ENCODE results near the gene RHOF. TPM values are rescaled to one million over a fixed set of nuclear protein-coding genes. Genes with fewer than 3 reads are reported as not detected.

The RHOF gene
- total RNA-seq, 1 donor from 2014 or later = 16.5 TPM

DNA sequence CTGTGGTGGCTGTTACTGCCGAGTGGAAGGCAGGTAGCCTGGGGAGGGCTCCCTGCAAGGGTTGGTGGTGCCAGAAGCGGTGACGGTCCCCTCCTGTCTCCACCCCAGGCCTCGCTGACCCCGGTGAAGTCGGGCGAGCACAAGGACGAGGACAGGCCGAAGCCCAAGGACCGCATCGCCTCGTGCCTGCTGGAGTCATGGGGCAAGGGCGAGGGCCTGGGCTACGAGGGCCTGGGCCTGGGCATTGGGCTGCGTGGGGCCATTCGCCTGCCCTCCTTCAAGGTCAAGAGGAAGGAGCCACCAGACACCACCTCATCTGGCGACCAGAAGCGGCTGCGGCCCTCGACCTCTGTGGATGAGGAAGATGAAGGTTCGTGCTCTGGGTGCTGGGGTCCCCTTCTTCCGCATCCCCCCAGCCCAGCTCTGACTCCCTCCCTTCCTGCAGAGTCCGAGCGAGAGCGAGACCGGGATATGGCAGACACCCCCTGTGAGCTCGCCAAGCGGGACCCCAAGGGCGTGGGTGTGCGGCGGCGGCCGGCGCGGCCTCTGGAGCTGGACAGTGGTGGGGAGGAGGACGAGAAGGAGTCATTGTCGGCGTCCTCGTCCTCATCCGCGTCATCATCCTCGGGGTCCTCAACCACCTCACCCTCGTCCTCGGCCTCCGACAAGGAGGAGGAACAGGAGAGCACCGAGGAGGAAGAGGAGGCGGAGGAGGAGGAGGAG lies 23.6 kb upstream of the RHOF start:
- intact Hi-C loops (cut with DNase I) = no loop called here
- H3K27ac ChIP-seq = no peak overlapping the region
- TF ChIP-seq POLR2A (IDR thresholded peaks at IDR 0.05) = no peak
- TF ChIP-seq, protein P1, sequence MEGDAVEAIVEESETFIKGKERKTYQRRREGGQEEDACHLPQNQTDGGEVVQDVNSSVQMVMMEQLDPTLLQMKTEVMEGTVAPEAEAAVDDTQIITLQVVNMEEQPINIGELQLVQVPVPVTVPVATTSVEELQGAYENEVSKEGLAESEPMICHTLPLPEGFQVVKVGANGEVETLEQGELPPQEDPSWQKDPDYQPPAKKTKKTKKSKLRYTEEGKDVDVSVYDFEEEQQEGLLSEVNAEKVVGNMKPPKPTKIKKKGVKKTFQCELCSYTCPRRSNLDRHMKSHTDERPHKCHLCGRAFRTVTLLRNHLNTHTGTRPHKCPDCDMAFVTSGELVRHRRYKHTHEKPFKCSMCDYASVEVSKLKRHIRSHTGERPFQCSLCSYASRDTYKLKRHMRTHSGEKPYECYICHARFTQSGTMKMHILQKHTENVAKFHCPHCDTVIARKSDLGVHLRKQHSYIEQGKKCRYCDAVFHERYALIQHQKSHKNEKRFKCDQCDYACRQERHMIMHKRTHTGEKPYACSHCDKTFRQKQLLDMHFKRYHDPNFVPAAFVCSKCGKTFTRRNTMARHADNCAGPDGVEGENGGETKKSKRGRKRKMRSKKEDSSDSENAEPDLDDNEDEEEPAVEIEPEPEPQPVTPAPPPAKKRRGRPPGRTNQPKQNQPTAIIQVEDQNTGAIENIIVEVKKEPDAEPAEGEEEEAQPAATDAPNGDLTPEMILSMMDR (IDR thresholded peaks at IDR 0.05) = no peak
- no peak for TF ChIP-seq POLR2AphosphoS5 (IDR thresholded peaks at IDR 0.05; ENCODE audit: insufficient read depth in 1 of 2, low read depth in 1 of 2)
- H3K9me3 ChIP-seq = no peaks in the 10 kb centered on the region
- no peaks in the 10 kb centered on the region for H3K27me3 ChIP-seq
- peaks cover 0 to 77% of the 10 kb centered on the region in 2 donors for H3K36me3 ChIP-seq
- H3K4me1 ChIP-seq = peaks cover 18% of the 10 kb centered on the region
- no peak overlapping the region for H3K4me3 ChIP-seq
- DNase-seq (ENCODE audit: extremely low spot score in 2 of 2) = no peak

DNA sequence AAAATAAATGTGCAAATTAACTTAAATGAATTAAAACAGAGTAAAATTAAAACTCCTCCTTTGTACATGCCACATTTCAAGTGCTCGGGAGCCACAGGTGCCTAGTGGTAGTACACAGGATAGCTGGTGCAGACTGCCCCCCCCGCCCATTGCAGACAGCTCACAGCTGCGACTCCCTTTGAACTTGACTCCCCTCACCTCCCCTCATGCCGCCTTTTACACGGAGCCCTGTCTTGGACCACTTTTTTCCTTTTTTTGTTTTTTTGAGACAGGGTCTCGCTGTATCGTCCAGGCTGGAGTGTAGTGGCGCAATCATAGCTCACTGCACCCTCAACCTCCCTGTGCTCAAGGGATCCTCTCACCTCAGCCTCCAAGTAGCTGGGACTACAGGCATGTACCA lies 21.8 kb upstream of the RHOF start:
- intact Hi-C loops (cut with DNase I) = no loop called here
- H3K9me3 ChIP-seq = no peaks in the 10 kb centered on the region
- TF ChIP-seq POLR2AphosphoS5 (IDR thresholded peaks at IDR 0.05; ENCODE audit: insufficient read depth in 1 of 2, low read depth in 1 of 2) = no peak
- no peak for TF ChIP-seq POLR2A (IDR thresholded peaks at IDR 0.05)
- TF ChIP-seq, protein P1 (IDR thresholded peaks at IDR 0.05) = no peak
- H3K27me3 ChIP-seq = no peaks in the 10 kb centered on the region
- H3K4me3 ChIP-seq = no peak overlapping the region
- H3K36me3 ChIP-seq = peaks cover 0 to 69% of the 10 kb centered on the region in 2 donors
- no peak for DNase-seq (ENCODE audit: extremely low spot score in 2 of 2)
- peaks cover 35% of the 10 kb centered on the region for H3K4me1 ChIP-seq
- no peak overlapping the region for H3K27ac ChIP-seq

DNA sequence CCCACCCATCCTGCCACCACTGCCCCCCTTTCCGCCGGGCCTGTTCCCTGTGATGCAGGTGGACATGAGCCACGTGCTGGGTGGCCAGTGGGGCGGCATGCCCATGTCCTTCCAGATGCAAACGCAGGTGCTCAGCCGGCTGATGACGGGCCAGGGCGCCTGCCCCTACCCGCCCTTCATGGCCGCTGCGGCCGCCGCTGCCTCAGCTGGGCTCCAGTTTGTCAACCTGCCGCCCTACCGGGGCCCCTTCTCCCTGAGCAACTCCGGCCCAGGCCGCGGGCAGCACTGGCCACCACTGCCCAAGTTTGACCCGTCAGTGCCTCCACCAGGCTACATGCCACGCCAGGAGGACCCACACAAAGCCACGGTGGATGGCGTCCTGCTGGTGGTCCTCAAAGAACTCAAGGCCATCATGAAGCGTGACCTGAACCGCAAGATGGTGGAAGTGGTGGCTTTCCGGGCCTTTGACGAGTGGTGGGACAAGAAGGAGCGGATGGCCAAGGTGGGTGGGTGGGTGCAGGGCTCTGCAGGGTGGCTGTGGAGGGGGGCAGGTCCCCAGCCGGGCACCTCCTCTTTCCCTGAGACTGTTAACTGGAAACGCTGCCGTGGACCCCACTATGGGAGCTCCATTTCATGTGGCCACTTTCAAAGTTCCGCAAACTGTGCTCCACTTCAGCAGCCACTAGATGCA lies 21.1 kb upstream of the RHOF start:
- intact Hi-C loops (cut with DNase I) = no loop called here
- H3K36me3 ChIP-seq = peaks cover 0 to 69% of the 10 kb centered on the region in 2 donors
- H3K4me1 ChIP-seq = peaks cover 39% of the 10 kb centered on the region
- H3K27ac ChIP-seq = no peak overlapping the region
- no peaks in the 10 kb centered on the region for H3K9me3 ChIP-seq
- no peak for DNase-seq (ENCODE audit: extremely low spot score in 2 of 2)
- H3K27me3 ChIP-seq = no peaks in the 10 kb centered on the region
- TF ChIP-seq POLR2AphosphoS5 (IDR thresholded peaks at IDR 0.05; ENCODE audit: insufficient read depth in 1 of 2, low read depth in 1 of 2) (no peak), POLR2A (IDR thresholded peaks at IDR 0.05) (no peak)
- TF ChIP-seq, protein P1 (IDR thresholded peaks at IDR 0.05) = no peak
- H3K4me3 ChIP-seq = no peak overlapping the region

DNA sequence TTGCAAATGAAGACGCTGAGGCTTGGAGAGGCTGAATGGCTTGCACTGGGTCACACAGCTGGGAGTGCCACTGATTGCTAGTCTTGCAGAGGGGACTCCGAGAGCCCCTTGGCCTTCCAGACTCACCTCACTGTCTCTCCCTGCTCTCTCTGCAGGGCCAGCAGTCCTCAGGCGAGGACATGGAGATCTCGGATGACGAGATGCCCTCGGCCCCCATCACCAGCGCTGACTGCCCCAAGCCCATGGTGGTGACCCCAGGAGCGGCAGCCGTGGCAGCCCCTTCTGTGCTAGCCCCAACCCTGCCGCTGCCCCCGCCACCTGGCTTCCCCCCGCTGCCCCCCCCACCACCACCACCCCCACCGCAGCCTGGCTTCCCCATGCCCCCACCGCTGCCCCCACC lies 20.5 kb upstream of the RHOF start:
- Histone ChIP-seq H3K4me1 (peaks cover 39% of the 10 kb centered on the region), H3K4me3 (no peak overlapping the region), H3K36me3 (peaks cover 0 to 67% of the 10 kb centered on the region in 2 donors), H3K9me3 (no peaks in the 10 kb centered on the region), H3K27ac (no peak overlapping the region), H3K27me3 (no peaks in the 10 kb centered on the region)
- no peak for DNase-seq (ENCODE audit: extremely low spot score in 2 of 2)
- intact Hi-C loops (cut with DNase I) = no loop called here
- TF ChIP-seq POLR2AphosphoS5 (IDR thresholded peaks at IDR 0.05; ENCODE audit: insufficient read depth in 1 of 2, low read depth in 1 of 2) (no peak), POLR2A (IDR thresholded peaks at IDR 0.05) (no peak)
- TF ChIP-seq, protein P1 (IDR thresholded peaks at IDR 0.05) = no peak

Data from vagina (tissue), 2 donors.